K562 (cell line): ENCODE measurements around the gene DHX57. TPM values are rescaled to one million over a fixed set of nuclear protein-coding genes. Genes with fewer than 3 reads are reported as not detected.

Source experiments
- BRF2 ChIP-seq: IDR thresholded peaks from 3 replicates; pipeline ENCODE4 v1.6.1; 2011; ENCODE audit warnings: borderline replicate concordance, mild to moderate bottlenecking; ENCODE audit not compliant: insufficient read length, insufficient read depth
- GTF3C2 ChIP-seq: IDR thresholded peaks from 3 replicates; pipeline ENCODE4 v1.6.1; 2011; ENCODE audit warnings: borderline replicate concordance, mild to moderate bottlenecking, moderate library complexity; ENCODE audit not compliant: insufficient read length; ENCODE audit errors: extremely low read depth
- KLF13 ChIP-seq: fragments of 450-650 bp; IDR thresholded peaks from 2 replicates; pipeline ENCODE4 v1.6.1; 2016; ENCODE audit warnings: missing genetic modification characterization, low read depth, mild to moderate bottlenecking, missing compliant biosample characterization, moderate library complexity, borderline replicate concordance
- PCBP2 ChIP-seq: fragments of 200-400 bp; formaldehyde crosslinking; IDR thresholded peaks from 2 replicates; pipeline ENCODE4 v1.6.1; 2018; ENCODE audit warnings: low read length, low read depth, mild to moderate bottlenecking, moderate library complexity; ENCODE audit not compliant: poor library complexity, severe bottlenecking
- RBM14 ChIP-seq: fragments of 200-400 bp; formaldehyde crosslinking; IDR thresholded peaks from 2 replicates; pipeline ENCODE4 v1.6.1; 2018; ENCODE audit warnings: low read depth, mild to moderate bottlenecking, low read length, moderate library complexity, borderline replicate concordance; ENCODE audit not compliant: insufficient read depth
- SMAD2 ChIP-seq: fragments of 150-350 bp; IDR thresholded peaks from 2 replicates; pipeline ENCODE4 v1.6.1; 2014; ENCODE audit warnings: low read depth, mild to moderate bottlenecking, low read length
- SREBF1 ChIP-seq: fragments of 150-350 bp; IDR thresholded peaks from 2 replicates; pipeline ENCODE4 v1.6.1; 2014; ENCODE audit warnings: antibody characterized with exemption, low read depth, low read length, borderline replicate concordance
- ZFP30 ChIP-seq: fragments of 250-450 bp; sonication (Bioruptor Pico); IDR thresholded peaks from 2 replicates; pipeline ENCODE4 v1.8.0; 2022; ENCODE audit warnings: moderate library complexity, mild to moderate bottlenecking, inconsistent platforms, borderline replicate concordance
- ZNF589 ChIP-seq: fragments of 200-800 bp; sonication (Bioruptor generic); IDR thresholded peaks from 2 replicates; pipeline ENCODE4 v1.6.1; 2016; ENCODE audit warnings: low read depth, missing genetic modification characterization, missing compliant biosample characterization
- polyA plus RNA-seq, 8 experiments: library from polyadenylated mRNA; depleted of rRNA in 4 of 8; stranded (reverse) in 5 of 8; unstranded in 3 of 8; fragments of >200 nt; fragmentation: Nextera tagmentation in 2 of 8; fragmentation: Illumina TruSeq in 1 of 8; extraction: Ambion mirVana in 2 of 8; extraction: Trizol in 1 of 8; gene quantifications; 2 replicates each; pipeline versions ENCODE4 v1.2.1 to v1.2.3, GENCODE V29; 2011 to 2014; ENCODE audit warnings: inconsistent platforms in 1 of 8, missing spikeins in 1 of 8
- total RNA-seq, 7 experiments: library from RNA; depleted of rRNA in 6 of 7; stranded (reverse); fragments of >200 nt in 6 of 7; fragmentation: Illumina TruSeq in 2 of 7; extraction: Trizol in 2 of 7; gene quantifications; 2 replicates each; pipeline versions ENCODE4 v1.2.1 to v1.2.3, GENCODE V29; 2011 to 2021; ENCODE audit warnings: low replicate concordance in 1 of 7

DHX57 gene
- total and polyA plus RNA-seq, 9 of the 15 experiments (the other 6 are each of a cell fraction or from before 2014, with no cell fraction given): 7.4 to 23.6 (median 17.9) TPM

GRCh38 chr2:38824906-38825305 lies 50.8 kb downstream of the DHX57 start (continued):
- TF ChIP-seq SREBF1 (no peak), RBM14 (no peak), GTF3C2 (no peak), ZNF589 (CRISPR knock-in tag) (no peak), KLF13 (tag) (no peak), SMAD2 (no peak), BRF2 (no peak), PCBP2 (no peak), ZFP30 (CRISPR knock-in tag) (no peak)
